GM12878 (cell line): ENCODE data around the gene SDK2. TPM values are rescaled to one million over a fixed set of nuclear protein-coding genes. Genes with fewer than 3 reads are reported as not detected.

ENCODE experiments used
- ATAC-seq: fragments of 200-7000 bp; cut with Tn5 transposase; 3 replicates; pipeline ENCODE4 v1.9.1; 2020; ENCODE audit warnings: mild to moderate bottlenecking, moderate library complexity
- BruUV-seq: library from RNA; stranded (reverse); fragments of 400-500 nt; replicated peaks from 2 replicates; lab custom pipeline; 2021; lab: Mats Ljungman, UMichigan
- CTCF ChIA-PET: fragments of 300-600 bp; sonication (Branson Sonifier 250); formaldehyde crosslinking; extraction: SDS; loops from one replicate; lab custom pipeline; 2021; ENCODE audit warnings: inconsistent platforms; lab: Yijun Ruan, JAX
- POLR2A ChIA-PET: fragments of 350-600 bp; formaldehyde crosslinking; extraction: SDS; loops from one replicate; lab custom pipeline; 2021; ENCODE audit warnings: inconsistent platforms; lab: Charles Lee
- RAD21 ChIA-PET: fragments of 300-600 bp; sonication (Branson Sonifier 250); formaldehyde crosslinking; loops from one replicate; lab custom pipeline; 2023; ENCODE audit warnings: antibody characterized with exemption; ENCODE audit not compliant: unreplicated experiment; lab: Charles Lee
- SMC1A ChIA-PET: fragments of 300-600 bp; sonication (Branson Sonifier 250); formaldehyde crosslinking; loops from one replicate; lab custom pipeline; 2023; ENCODE audit not compliant: unreplicated experiment, uncharacterized antibody; lab: Charles Lee
- DNase-seq: peaks from one replicate; pipeline ENCODE4 v3.0.0-alpha.2; 2011; ENCODE audit warnings: low read depth, low spot score
- FAIRE-seq: peaks from 3 replicates; lab custom pipeline; 2011; peaks lifted over from hg19 to GRCh38; lab: Jason Lieb, UNC
- H2AFZ ChIP-seq: 2 replicates; pipeline ENCODE4 v1.6.0; 2011; ENCODE audit warnings: low read depth, low read length, control low read depth; ENCODE audit not compliant: control insufficient read depth
- H3K27ac ChIP-seq: 2 replicates; pipeline ENCODE4 v1.5.1; 2011; ENCODE audit warnings: control low read depth; ENCODE audit not compliant: control insufficient read depth, insufficient read depth
- H3K27me3 ChIP-seq, 2 experiments: replicated peaks in 1 of 2; 2 replicates each; pipeline versions ENCODE4 v1.6.0 to v1.6.1; 2011; ENCODE audit warnings: low read length in 1 of 2; ENCODE audit not compliant: control insufficient read depth in 2 of 2, insufficient read depth in 2 of 2
- H3K36me3 ChIP-seq, 2 experiments: 2 replicates each; pipeline ENCODE4 v1.5.1; 2011; ENCODE audit warnings: low read length in 1 of 2; ENCODE audit not compliant: control insufficient read depth in 2 of 2, insufficient read depth in 2 of 2
- H3K4me1 ChIP-seq: 2 replicates; pipeline ENCODE4 v1.6.1; 2011; ENCODE audit warnings: mild to moderate bottlenecking, low read length, moderate library complexity, mixed read lengths; ENCODE audit not compliant: control insufficient read depth, insufficient read depth
- H3K4me2 ChIP-seq: 2 replicates; pipeline ENCODE4 v1.6.0; 2011; ENCODE audit warnings: control low read depth; ENCODE audit not compliant: control insufficient read depth, insufficient read depth
- H3K4me3 ChIP-seq: fragments of 200-600 bp; sonication (generic); 2 replicates; pipeline ENCODE4 v1.5.1; 2016
- H3K79me2 ChIP-seq: 2 replicates; pipeline ENCODE4 v1.6.0; 2011; ENCODE audit warnings: low read length; ENCODE audit not compliant: control insufficient read depth, insufficient read depth
- H3K9ac ChIP-seq: 2 replicates; pipeline ENCODE4 v1.8.0; 2011; ENCODE audit warnings: low read length, control low read depth, mixed read lengths; ENCODE audit not compliant: control insufficient read depth, insufficient read depth
- H3K9me3 ChIP-seq: replicated peaks from 3 replicates; pipeline ENCODE4 v1.5.1; 2011; ENCODE audit warnings: mild to moderate bottlenecking, low read length; ENCODE audit not compliant: control insufficient read depth, insufficient read depth
- H4K20me1 ChIP-seq: 2 replicates; pipeline ENCODE4 v1.6.0; 2011; ENCODE audit not compliant: control insufficient read depth, insufficient read depth
- CEBPZ ChIP-seq: fragments of 150-350 bp; IDR thresholded peaks from 2 replicates; pipeline ENCODE4 v1.6.1; 2016; ENCODE audit warnings: low read depth, low read length
- E2F4 ChIP-seq: IDR thresholded peaks from 2 replicates; pipeline ENCODE4 v1.6.1; 2012; ENCODE audit warnings: low read depth, low read length, improper control_type of control experiment
- EED ChIP-seq: sonication (generic); IDR thresholded peaks from 2 replicates; pipeline ENCODE4 v1.6.1; 2016; ENCODE audit warnings: antibody characterized with exemption, low read depth
- ETV6 ChIP-seq, 2 experiments: fragments of 450-650 bp in 1 of 2; IDR thresholded peaks in 1 of 2; conservative IDR thresholded peaks in 1 of 2; 2 replicates each; pipeline ENCODE4 v1.6.1; 2014; ENCODE audit warnings: antibody characterized with exemption in 1 of 2, borderline replicate concordance in 1 of 2, low read depth in 1 of 2, mild to moderate bottlenecking in 1 of 2, moderate library complexity in 1 of 2
- GATAD2B ChIP-seq: fragments of 450-650 bp; conservative IDR thresholded peaks from 2 replicates; pipeline ENCODE4 v1.6.1; 2017; ENCODE audit warnings: low read depth, mild to moderate bottlenecking, moderate library complexity
- POU2F2 ChIP-seq: IDR thresholded peaks from 3 replicates; pipeline ENCODE4 v1.6.1; 2011; ENCODE audit warnings: low read depth, mild to moderate bottlenecking, low read length, borderline replicate concordance
- RB1 ChIP-seq: fragments of 450-650 bp; formaldehyde crosslinking; IDR thresholded peaks from 2 replicates; pipeline ENCODE4 v1.6.1; 2017; ENCODE audit warnings: mild to moderate bottlenecking, borderline replicate concordance
- SKIL ChIP-seq: fragments of 450-650 bp; IDR thresholded peaks from 2 replicates; pipeline ENCODE4 v1.6.1; 2017; ENCODE audit warnings: mild to moderate bottlenecking, low read depth, inconsistent platforms; ENCODE audit not compliant: poor library complexity, severe bottlenecking
- WGBS: methylation state at CpG from one replicate; pipeline ENCODE4 v1.1.6; 2016; ENCODE audit warnings: low lambda C conversion rate; ENCODE audit not compliant: insufficient replicate concordance, insufficient coverage; ENCODE audit errors: missing lambda C conversion rate; 5-methylcytosine and 5-hydroxymethylcytosine counted together
- in situ Hi-C: fragments of 300-500 bp; cut with MboI; formaldehyde crosslinking; loops from 9 replicates; pipeline ENCODE4 v1.14.3; 2018; ENCODE audit warnings: mixed read lengths
- intact Hi-C: fragments of 100-400 bp; cut with micrococcal nuclease; formaldehyde crosslinking; loops from one replicate; pipeline ENCODE4 v1.14.2; 2022; ENCODE audit not compliant: unreplicated experiment
- polyA plus RNA-seq, 11 experiments: library from polyadenylated mRNA; depleted of rRNA in 4 of 11; unstranded in 6 of 11; stranded (reverse) in 5 of 11; fragments of >200 nt; fragmentation: Nextera tagmentation in 4 of 11; fragmentation: Illumina TruSeq in 1 of 11; extraction: Ambion mirVana in 4 of 11; extraction: Trizol in 1 of 11; gene quantifications; 1 replicate in 1 of 11; 2 replicates in 10 of 11; pipeline versions ENCODE4 v1.2.1 to v1.2.3, GENCODE V29; 2011 to 2016; ENCODE audit warnings: inconsistent platforms in 2 of 11, missing spikeins in 2 of 11, low read depth in 1 of 11
- total RNA-seq, 4 experiments: library from RNA; depleted of rRNA in 3 of 4; stranded (reverse); fragments of >200 nt in 3 of 4; fragmentation: Illumina TruSeq in 1 of 4; extraction: Trizol in 1 of 4; gene quantifications; 2 replicates each; pipeline versions ENCODE4 v1.2.1 to v1.2.3, GENCODE V29; 2013 to 2021
- TF ChIP-seq, protein P1 (sequence below): fragments of 450-650 bp; IDR thresholded peaks from 2 replicates; pipeline ENCODE4 v1.6.1; 2017; ENCODE audit warnings: borderline replicate concordance
- TF ChIP-seq, protein P2 (sequence below): fragments of 450-650 bp; IDR thresholded peaks from 2 replicates; pipeline ENCODE4 v1.6.1; 2017; ENCODE audit warnings: mild to moderate bottlenecking, moderate library complexity

The SDK2 gene
- total and polyA plus RNA-seq, 10 of the 15 experiments (the other 5 are each of a cell fraction or from before 2014, with no cell fraction given), result 0.03 to 0.08 (median 0.03) TPM; not detected in 7

GRCh38 chr17:73632513-73632912, 11.7 kb downstream of the SDK2 start:
- 11% methylated on average over 2 of the region's 2 CpGs for WGBS
- intact Hi-C loops (no loop called here), in situ Hi-C loops (no loop called here)
- Histone ChIP-seq H3K4me2 (no peak overlapping the region), H3K4me1 (no peaks in the 10 kb centered on the region), H2AFZ (no peak overlapping the region), H3K27ac (no peak overlapping the region), H3K36me3 (no peaks in the 10 kb centered on the region), H3K79me2 (no peaks in the 10 kb centered on the region), H3K4me3 (no peak overlapping the region), H3K9me3 (no peaks in the 10 kb centered on the region), H3K9ac (no peak overlapping the region), H3K27me3 (no peaks in the 10 kb centered on the region), H4K20me1 (no peaks in the 10 kb centered on the region)
- RAD21 ChIA-PET, result no interaction called here
- CTCF ChIA-PET, result no interaction called here
- BruUV-seq, result no TSS peak
- no peak for ATAC-seq
- POLR2A ChIA-PET, result no interaction called here
- FAIRE-seq, result no peak
- DNase-seq, result no peak
- SMC1A ChIA-PET, result no interaction called here
- no peak for TF ChIP-seq POU2F2
- TF ChIP-seq ETV6 (conservative IDR thresholded peaks at IDR 0.05 in 1 of 2, IDR thresholded peaks at IDR 0.05 in 1 of 2; ENCODE audit: borderline replicate concordance in 1 of 2, low read depth in 1 of 2), result no peak
- no peak for TF ChIP-seq CEBPZ
- TF ChIP-seq E2F4, result no peak
- TF ChIP-seq, protein P1, sequence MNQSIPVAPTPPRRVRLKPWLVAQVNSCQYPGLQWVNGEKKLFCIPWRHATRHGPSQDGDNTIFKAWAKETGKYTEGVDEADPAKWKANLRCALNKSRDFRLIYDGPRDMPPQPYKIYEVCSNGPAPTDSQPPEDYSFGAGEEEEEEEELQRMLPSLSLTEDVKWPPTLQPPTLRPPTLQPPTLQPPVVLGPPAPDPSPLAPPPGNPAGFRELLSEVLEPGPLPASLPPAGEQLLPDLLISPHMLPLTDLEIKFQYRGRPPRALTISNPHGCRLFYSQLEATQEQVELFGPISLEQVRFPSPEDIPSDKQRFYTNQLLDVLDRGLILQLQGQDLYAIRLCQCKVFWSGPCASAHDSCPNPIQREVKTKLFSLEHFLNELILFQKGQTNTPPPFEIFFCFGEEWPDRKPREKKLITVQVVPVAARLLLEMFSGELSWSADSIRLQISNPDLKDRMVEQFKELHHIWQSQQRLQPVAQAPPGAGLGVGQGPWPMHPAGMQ, result no peak
- no peak for TF ChIP-seq RB1
- TF ChIP-seq EED, result no peak
- TF ChIP-seq, protein P2, sequence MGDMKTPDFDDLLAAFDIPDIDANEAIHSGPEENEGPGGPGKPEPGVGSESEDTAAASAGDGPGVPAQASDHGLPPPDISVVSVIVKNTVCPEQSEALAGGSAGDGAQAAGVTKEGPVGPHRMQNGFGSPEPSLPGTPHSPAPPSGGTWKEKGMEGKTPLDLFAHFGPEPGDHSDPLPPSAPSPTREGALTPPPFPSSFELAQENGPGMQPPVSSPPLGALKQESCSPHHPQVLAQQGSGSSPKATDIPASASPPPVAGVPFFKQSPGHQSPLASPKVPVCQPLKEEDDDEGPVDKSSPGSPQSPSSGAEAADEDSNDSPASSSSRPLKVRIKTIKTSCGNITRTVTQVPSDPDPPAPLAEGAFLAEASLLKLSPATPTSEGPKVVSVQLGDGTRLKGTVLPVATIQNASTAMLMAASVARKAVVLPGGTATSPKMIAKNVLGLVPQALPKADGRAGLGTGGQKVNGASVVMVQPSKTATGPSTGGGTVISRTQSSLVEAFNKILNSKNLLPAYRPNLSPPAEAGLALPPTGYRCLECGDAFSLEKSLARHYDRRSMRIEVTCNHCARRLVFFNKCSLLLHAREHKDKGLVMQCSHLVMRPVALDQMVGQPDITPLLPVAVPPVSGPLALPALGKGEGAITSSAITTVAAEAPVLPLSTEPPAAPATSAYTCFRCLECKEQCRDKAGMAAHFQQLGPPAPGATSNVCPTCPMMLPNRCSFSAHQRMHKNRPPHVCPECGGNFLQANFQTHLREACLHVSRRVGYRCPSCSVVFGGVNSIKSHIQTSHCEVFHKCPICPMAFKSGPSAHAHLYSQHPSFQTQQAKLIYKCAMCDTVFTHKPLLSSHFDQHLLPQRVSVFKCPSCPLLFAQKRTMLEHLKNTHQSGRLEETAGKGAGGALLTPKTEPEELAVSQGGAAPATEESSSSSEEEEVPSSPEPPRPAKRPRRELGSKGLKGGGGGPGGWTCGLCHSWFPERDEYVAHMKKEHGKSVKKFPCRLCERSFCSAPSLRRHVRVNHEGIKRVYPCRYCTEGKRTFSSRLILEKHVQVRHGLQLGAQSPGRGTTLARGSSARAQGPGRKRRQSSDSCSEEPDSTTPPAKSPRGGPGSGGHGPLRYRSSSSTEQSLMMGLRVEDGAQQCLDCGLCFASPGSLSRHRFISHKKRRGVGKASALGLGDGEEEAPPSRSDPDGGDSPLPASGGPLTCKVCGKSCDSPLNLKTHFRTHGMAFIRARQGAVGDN, result no peak
- TF ChIP-seq SKIL, result no peak
- TF ChIP-seq GATAD2B, result no peak
